ENCODE measurements around the gene SBK1. TPM values are rescaled to one million over a fixed set of nuclear protein-coding genes. Genes with fewer than 3 reads are reported as not detected.

Gene SBK1
- total and polyA plus RNA-seq, 10 donors = 0.30 to 2.8 (median 1.7) TPM

Small RNA genes within 50 kb of the gene (small RNA-seq; reads per million reads assigned to genes)
- 0 reads per million in 4 donors for gene AC138904.2

Other genes starting within 250 kb of the SBK1 start
- gene GSG1L, start 228.8 kb upstream of the SBK1 start, total RNA-seq = under 1 TPM in 3 of 7 donors, not detected in 4; 0.22 to 0.57 (median 0.29) TPM
- gene GSG1L, start 228.8 kb upstream of the SBK1 start, polyA plus RNA-seq = under 1 TPM in 1 of 3 donors, not detected in 2; 0.58 TPM
- gene XPO6, start 80.6 kb upstream of the SBK1 start, total RNA-seq = 100 to 1,000 TPM; 259 to 517 (median 343) TPM
- gene XPO6, start 80.6 kb upstream of the SBK1 start, polyA plus RNA-seq = 100 to 1,000 TPM in 2 of 3 donors, 10 to 100 TPM in 1; 96.9 to 150 (median 132) TPM
- gene NPIPB6, start 71.0 kb downstream of the SBK1 start, total RNA-seq = 10 to 100 TPM in 2 of 7 donors, 1 to 10 TPM in 3, under 1 TPM in 1, not detected in 1; 0.36 to 12.5 (median 6.0) TPM
- 1 to 10 TPM in 1 of 3 donors, under 1 TPM in 2; 0.58 to 1.0 (median 0.59) TPM for gene NPIPB6, start 71.0 kb downstream of the SBK1 start, polyA plus RNA-seq
- gene EIF3CL, start 111.3 kb downstream of the SBK1 start, total RNA-seq = 100 to 1,000 TPM in 3 of 7 donors, 10 to 100 TPM in 4; 36.2 to 189 (median 63.3) TPM
- gene EIF3CL, start 111.3 kb downstream of the SBK1 start, polyA plus RNA-seq = 10 to 100 TPM; 26.9 to 43.5 (median 37.5) TPM
- under 1 TPM in 2 of 7 donors, not detected in 5; 0.36 to 0.73 TPM for gene NPIPB7, start 179.8 kb downstream of the SBK1 start, total RNA-seq
- gene NPIPB7, start 179.8 kb downstream of the SBK1 start, polyA plus RNA-seq = under 1 TPM; 0.13 to 0.20 (median 0.18) TPM
- 10 to 100 TPM; 32.5 to 44.1 (median 38.3) TPM for gene CLN3, start 199.5 kb downstream of the SBK1 start, total RNA-seq
- gene CLN3, start 199.5 kb downstream of the SBK1 start, polyA plus RNA-seq = 10 to 100 TPM; 21.1 to 30.7 (median 29.9) TPM
- 10 to 100 TPM; 21.4 to 58.4 (median 25.7) TPM for gene APOBR, start 202.1 kb downstream of the SBK1 start, total RNA-seq
- gene APOBR, start 202.1 kb downstream of the SBK1 start, polyA plus RNA-seq = 10 to 100 TPM in 2 of 3 donors, 1 to 10 TPM in 1; 3.3 to 15.7 (median 12.7) TPM
- 1 to 10 TPM in 5 of 7 donors, under 1 TPM in 1, not detected in 1; 0.79 to 3.9 (median 1.7) TPM for gene IL27, start 214.3 kb downstream of the SBK1 start, total RNA-seq
- 1 to 10 TPM in 1 of 3 donors, under 1 TPM in 2; 0.15 to 1.6 (median 0.61) TPM for gene IL27, start 214.3 kb downstream of the SBK1 start, polyA plus RNA-seq
- gene NUPR1, start 246.4 kb downstream of the SBK1 start, total RNA-seq = 10 to 100 TPM in 5 of 7 donors, 1 to 10 TPM in 2; 2.7 to 29.8 (median 16.1) TPM
- 10 to 100 TPM; 16.4 to 53.7 (median 28.4) TPM for gene NUPR1, start 246.4 kb downstream of the SBK1 start, polyA plus RNA-seq

Data from spleen (tissue), 11 donors.